OCI-LY7 (cell line): ENCODE data around the gene CNTRL. TPM values are rescaled to one million over a fixed set of nuclear protein-coding genes. Genes with fewer than 3 reads are reported as not detected.
A peak's percentile ranks its signal among the peaks of the same experiment; 100 is the strongest.
"Not testable (repeated sequence)": the region's sequence is repeated elsewhere in the genome, so short reads cannot be mapped to it uniquely, and the experiment has no call there.

Source experiments
- BruUV-seq: library from RNA; stranded (reverse); fragments of 400-500 nt; replicated peaks from 2 replicates; lab custom pipeline; 2021; lab: Mats Ljungman, UMichigan
- CTCF ChIA-PET: fragments of 300-600 bp; sonication (Branson Sonifier 250); formaldehyde crosslinking; loops from one replicate; lab custom pipeline; 2022; ENCODE audit warnings: antibody characterized with exemption; ENCODE audit not compliant: unreplicated experiment; lab: Charles Lee
- POLR2A ChIA-PET: fragments of 300-600 bp; sonication (Branson Sonifier 250); formaldehyde crosslinking; loops from one replicate; lab custom pipeline; 2022; ENCODE audit warnings: antibody characterized with exemption; lab: Charles Lee
- DNase-seq: peaks from one replicate; pipeline ENCODE4 v3.0.0-alpha.2; 2015; ENCODE audit warnings: low spot score
- H2AFZ ChIP-seq: fragments of 200-600 bp; sonication (generic), shearing (Covaris generic); 2 replicates; pipeline ENCODE4 v1.6.1; 2014; ENCODE audit warnings: mild to moderate bottlenecking, antibody characterized with exemption, low read length, moderate library complexity
- H3K27ac ChIP-seq: fragments of 200-600 bp; sonication (generic); 2 replicates; pipeline ENCODE4 v1.5.1; 2014; ENCODE audit warnings: mixed run types, low read depth, mild to moderate bottlenecking, moderate library complexity, low read length, inconsistent platforms; ENCODE audit not compliant: poor library complexity, severe bottlenecking
- H3K36me3 ChIP-seq: fragments of 200-600 bp; sonication (generic); 2 replicates; pipeline ENCODE4 v1.6.1; 2014; ENCODE audit warnings: mild to moderate bottlenecking, antibody characterized with exemption, low read length, moderate library complexity, mixed read lengths; ENCODE audit not compliant: insufficient read depth
- H3K4me1 ChIP-seq: fragments of 200-600 bp; sonication (generic); 2 replicates; pipeline ENCODE4 v1.5.1; 2014; ENCODE audit warnings: mild to moderate bottlenecking, low read length; ENCODE audit not compliant: insufficient read depth, poor library complexity, severe bottlenecking
- H3K4me2 ChIP-seq: fragments of 200-600 bp; sonication (generic); 2 replicates; pipeline ENCODE4 v1.6.1; 2014; ENCODE audit warnings: mild to moderate bottlenecking, low read length
- H3K4me3 ChIP-seq: fragments of 200-600 bp; sonication (generic); 2 replicates; pipeline ENCODE4 v1.5.1; 2014; ENCODE audit warnings: mild to moderate bottlenecking, low read depth, low read length; ENCODE audit not compliant: poor library complexity, severe bottlenecking
- H3K79me2 ChIP-seq: fragments of 200-600 bp; sonication (generic); 2 replicates; pipeline ENCODE4 v1.6.1; 2016; ENCODE audit warnings: low read depth, mild to moderate bottlenecking, low read length, moderate library complexity, mixed read lengths; ENCODE audit not compliant: insufficient read depth
- H3K9me2 ChIP-seq: fragments of 200-600 bp; sonication (generic); 2 replicates; pipeline ENCODE4 v1.6.1; 2016; ENCODE audit warnings: mild to moderate bottlenecking, low read length, mixed read lengths; ENCODE audit not compliant: insufficient read depth
- H3K9me3 ChIP-seq: fragments of 200-600 bp; sonication (generic); 2 replicates; pipeline ENCODE4 v1.6.1; 2014; ENCODE audit warnings: mild to moderate bottlenecking, mixed run types, low read length, mixed read lengths
- H4K20me1 ChIP-seq: fragments of 200-600 bp; sonication (generic); 2 replicates; pipeline ENCODE4 v1.6.1; 2014; ENCODE audit warnings: mild to moderate bottlenecking, antibody characterized with exemption, low read length, moderate library complexity, mixed read lengths; ENCODE audit not compliant: insufficient read depth
- CTCF ChIP-seq: fragments of 200-600 bp; sonication (generic); conservative IDR thresholded peaks from 2 replicates; pipeline ENCODE4 v1.5.1; 2014; ENCODE audit warnings: mild to moderate bottlenecking, antibody characterized with exemption, low read length, moderate library complexity, mixed read lengths
- EZH2phosphoT487 ChIP-seq: fragments of 200-600 bp; sonication (generic); IDR thresholded peaks from 2 replicates; pipeline ENCODE4 v1.6.1; 2018; ENCODE audit warnings: low read depth, borderline replicate concordance, mild to moderate bottlenecking, mixed run types, antibody characterized with exemption, low read length, moderate library complexity, mixed read lengths
- intact Hi-C: fragments of 100-400 bp; cut with micrococcal nuclease; formaldehyde crosslinking; loops from one replicate; pipeline ENCODE4 v1.10.0; 2022; ENCODE audit not compliant: unreplicated experiment
- total RNA-seq, 2 experiments: library from RNA; depleted of rRNA in 1 of 2; stranded (reverse); fragments of >200 nt in 1 of 2; shearing (Covaris generic) in 1 of 2; gene quantifications; 2 replicates each; pipeline ENCODE4 v1.2.3, GENCODE V29; 2014 to 2022

The CNTRL gene
- total RNA-seq, 2 experiments from 2014 or later = 81.4 to 113 TPM

- no peak for DNase-seq
- Histone ChIP-seq H3K79me2 (peaks cover 21% of the 10 kb centered on the region; the same call in 1 of the 2 replicates), H3K4me1 (no peaks in the 10 kb centered on the region), H3K36me3 (peaks cover 95% of the 10 kb centered on the region), H4K20me1 (no peaks in the 10 kb centered on the region), H3K9me2 (no peaks in the 10 kb centered on the region), H3K27ac (no peak overlapping the region), H3K4me2 (no peak overlapping the region), H3K9me3 (no peaks in the 10 kb centered on the region), H2AFZ (no peak overlapping the region), H3K4me3 (no peak overlapping the region)
- ChIA-PET CTCF (no interaction called here), POLR2A (interaction anchor here (0.7 to 2.1 kb wide), 4 partner anchors 14 to 26 kb away, joined by 3 to 7 read pairs (median 3); no protein-coding TSS in a partner anchor)
- BruUV-seq = no TSS peak
- TF ChIP-seq CTCF (no peak), EZH2phosphoT487 (no peak)
- intact Hi-C loops = no loop called here
Measured at GRCh38 chr9:121095057-121095456, 20.3 kb downstream of the CNTRL start.

DNA sequence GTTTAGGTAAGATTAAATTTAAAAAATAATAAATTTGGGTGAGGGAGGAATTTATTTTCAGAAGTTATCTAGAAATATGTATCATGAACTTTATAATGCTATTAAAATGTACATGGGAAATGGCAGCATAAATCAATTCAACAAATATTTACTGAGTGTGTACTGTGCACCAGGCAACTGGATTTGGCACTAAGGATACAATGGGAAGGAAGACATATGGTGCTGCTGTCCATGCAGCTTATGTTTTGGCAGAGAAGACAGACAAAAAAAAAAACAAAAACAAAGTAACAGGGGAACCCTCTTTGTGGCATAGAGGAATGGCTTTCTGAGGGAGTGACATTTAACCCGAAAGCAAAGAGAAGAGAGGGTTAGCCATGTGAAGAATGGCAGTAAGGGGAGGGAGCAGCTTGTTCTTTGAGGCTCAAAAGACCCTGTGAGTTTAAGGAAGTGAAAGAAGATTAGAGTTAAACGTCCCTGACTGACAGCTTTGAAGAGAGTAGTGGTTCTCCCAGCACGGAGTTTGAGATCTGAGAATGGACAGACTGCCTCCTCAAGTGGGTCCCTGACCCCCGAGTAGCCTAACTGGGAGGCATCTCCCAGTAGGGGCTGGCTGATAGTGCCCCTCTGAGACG, 23.9 kb downstream of the CNTRL start:
- DNase-seq = peak; percentile 22
- Histone ChIP-seq H3K9me3 (no peaks in the 10 kb centered on the region), H3K4me1 (no peaks in the 10 kb centered on the region), H3K79me2 (peaks cover 10% of the 10 kb centered on the region; the same call in 1 of the 2 replicates), H4K20me1 (no peaks in the 10 kb centered on the region), H3K4me2 (no peak overlapping the region), H2AFZ (no peak overlapping the region), H3K4me3 (no peak overlapping the region), H3K36me3 (peaks cover 84% of the 10 kb centered on the region), H3K9me2 (no peaks in the 10 kb centered on the region), H3K27ac (no peak overlapping the region)
- ChIA-PET CTCF (no interaction called here), POLR2A (interaction anchor here (0.6 to 1.0 kb wide), 4 partner anchors 16 to 502 kb away, joined by 3 to 4 read pairs (median 3); no protein-coding TSS in a partner anchor)
- no peak for TF ChIP-seq CTCF
- TF ChIP-seq EZH2phosphoT487 = no peak
- BruUV-seq = no TSS peak
- intact Hi-C loops = no loop called here

- intact Hi-C loops, H3K9me3 ChIP-seq, H2AFZ ChIP-seq, DNase-seq, H3K4me1 ChIP-seq, H3K9me2 ChIP-seq, H3K27ac ChIP-seq, BruUV-seq, H3K4me2 ChIP-seq, H3K4me3 ChIP-seq, CTCF ChIA-PET, H4K20me1 ChIP-seq: not testable (repeated sequence)
- POLR2A ChIA-PET = interaction anchor here (0.7 kb wide), 1 partner anchor 1139 kb away, joined by 3 read pairs; no protein-coding TSS in a partner anchor
- Histone ChIP-seq H3K36me3 (peaks cover 78% of the 10 kb centered on the region), H3K79me2 (peaks cover 18% of the 10 kb centered on the region)
Measured at GRCh38 chr9:121104054-121104453, 29.3 kb downstream of the CNTRL start.
